Left hindlimb (tissue), 1 donor: ENCODE measurements around the gene NLRP8.
"Not testable (repeated sequence)": the region's sequence is repeated elsewhere in the genome, so short reads cannot be mapped to it uniquely, and the experiment has no call there.

ENCODE experiments used
- DNase-seq: peaks from one replicate; pipeline ENCODE4 v3.0.0-alpha.2; 2018

NLRP8 gene

GRCh38 chr19:55947532-55947931 is at the start of gene NLRP8:
Gene NLRP8 (plus strand): TSS chr19:55947832.
- no peak for DNase-seq

- no peak for DNase-seq
Measured at GRCh38 chr19:55898911-55899310, 48.7 kb upstream of the NLRP8 start.

GRCh38 chr19:55901369-55902079 is 46.1 kb upstream of the NLRP8 start:
- no peak for DNase-seq

- no peak for DNase-seq
Measured at GRCh38 chr19:55902080-55902751, 45.4 kb upstream of the NLRP8 start.

- no peak for DNase-seq
Measured at GRCh38 chr19:55907286-55907685, 40.3 kb upstream of the NLRP8 start.

- DNase-seq, result no peak
Measured at GRCh38 chr19:55907746-55908145, 39.9 kb upstream of the NLRP8 start.

- DNase-seq, result no peak
Measured at GRCh38 chr19:55909801-55910200, 37.8 kb upstream of the NLRP8 start.

- no peak for DNase-seq
Measured at GRCh38 chr19:55912916-55913315, 34.7 kb upstream of the NLRP8 start.

GRCh38 chr19:55913643-55914268 is 33.9 kb upstream of the NLRP8 start:
- no peak for DNase-seq

GRCh38 chr19:55923556-55923955 is 24.1 kb upstream of the NLRP8 start:
- DNase-seq, result no peak

- DNase-seq, result no peak
Measured at GRCh38 chr19:55927991-55928390, 19.6 kb upstream of the NLRP8 start.

GRCh38 chr19:55929258-55929657 is 18.4 kb upstream of the NLRP8 start:
- not testable (repeated sequence) for DNase-seq

GRCh38 chr19:55930996-55931515 is 16.6 kb upstream of the NLRP8 start:
- DNase-seq, result no peak

GRCh38 chr19:55931936-55932386 is 15.7 kb upstream of the NLRP8 start, which contains the start of gene NLRP13:
Gene NLRP13 (minus strand): TSS chr19:55932336. CDS start chr19:55932311, 25 bp downstream.
- no peak for DNase-seq

- DNase-seq, result no peak
Measured at GRCh38 chr19:55935206-55935605, 12.4 kb upstream of the NLRP8 start.

GRCh38 chr19:55939206-55939605 is 8.4 kb upstream of the NLRP8 start:
- DNase-seq, result no peak

- DNase-seq, result no peak
Measured at GRCh38 chr19:55940306-55940705, 7.3 kb upstream of the NLRP8 start.

- not testable (repeated sequence) for DNase-seq
Measured at GRCh38 chr19:55950566-55950965, 2.9 kb downstream of the NLRP8 start.

- no peak for DNase-seq
Measured at GRCh38 chr19:55956431-55956830, 8.8 kb downstream of the NLRP8 start.

GRCh38 chr19:55958356-55958755 is 10.7 kb downstream of the NLRP8 start:
- no peak for DNase-seq

- DNase-seq, result no peak
Measured at GRCh38 chr19:55959996-55960675, 12.5 kb downstream of the NLRP8 start.

GRCh38 chr19:55962186-55962585 is 14.6 kb downstream of the NLRP8 start:
- no peak for DNase-seq

GRCh38 chr19:55973982-55974381 is 26.4 kb downstream of the NLRP8 start:
- no peak for DNase-seq
